Tongue (tissue), 2 donors: ENCODE results near the gene RPS16. TPM values are rescaled to one million over a fixed set of nuclear protein-coding genes. Genes with fewer than 3 reads are reported as not detected.
A peak's percentile ranks its signal among the peaks of the same experiment; 100 is the strongest.

Experiments
- DNase-seq: peaks from one replicate; pipeline ENCODE4 v3.0.0-alpha.2; 2015
- total RNA-seq: library from RNA; depleted of rRNA; stranded (reverse); fragments of >200 nt; gene quantifications from one replicate; pipeline ENCODE4 v1.2.3, GENCODE V29; 2014

Gene RPS16
- total RNA-seq, 1 donor from 2014 or later = 106 TPM

DNA sequence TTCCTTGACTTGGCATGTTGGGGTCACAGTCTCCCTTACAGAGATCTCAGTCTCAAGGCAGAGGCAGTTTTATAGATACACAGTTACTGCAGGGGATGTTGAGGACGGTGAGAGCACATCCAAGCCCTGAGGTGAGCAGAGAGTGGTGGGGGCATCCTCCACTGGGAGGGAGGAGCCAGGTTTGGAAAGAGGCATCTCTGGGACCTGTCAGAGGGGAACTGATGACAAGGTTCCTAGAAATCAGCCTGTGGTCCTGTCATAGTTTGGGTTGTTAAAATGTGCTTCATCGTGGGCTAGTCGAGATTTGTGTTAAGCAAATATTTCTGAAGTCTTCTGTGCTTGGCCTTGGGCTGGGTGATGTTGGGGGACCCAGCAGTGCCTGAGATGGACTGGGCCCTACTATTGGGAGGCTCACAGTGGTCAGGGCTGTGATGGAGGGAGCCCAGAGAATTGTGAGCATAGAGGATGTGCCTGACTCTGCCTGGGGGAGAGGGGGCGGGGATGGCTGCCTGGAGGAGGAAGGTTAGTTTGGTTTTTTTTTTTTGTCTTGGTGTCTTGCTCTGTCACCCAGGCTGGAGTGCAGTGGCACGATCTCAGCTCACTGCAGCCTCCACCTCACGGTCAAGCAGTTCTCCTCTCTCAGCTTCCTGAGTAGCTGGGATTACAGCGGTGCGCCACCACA, 13.5 kb upstream of the RPS16 start:
- DNase-seq = no peak

DNA sequence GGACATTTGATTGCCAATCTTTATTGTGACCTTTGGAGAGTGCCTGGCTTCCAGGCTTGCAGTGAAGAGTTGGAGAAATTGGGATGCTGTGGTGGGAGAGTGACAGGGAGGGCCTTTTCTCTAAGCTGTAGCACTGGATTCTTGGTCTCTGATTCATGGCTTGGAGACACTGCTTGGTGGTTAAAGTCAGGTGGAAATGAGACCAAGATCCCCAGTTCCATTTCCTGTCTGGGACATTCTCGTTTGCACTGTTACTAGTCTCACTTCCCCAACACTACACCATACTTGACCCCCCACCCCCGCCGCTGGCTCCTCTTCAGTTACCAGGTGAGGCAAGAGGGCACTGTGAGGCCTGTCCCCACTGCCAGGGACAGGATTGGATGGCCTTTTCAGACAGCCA, 12.5 kb upstream of the RPS16 start:
- no peak for DNase-seq

DNA sequence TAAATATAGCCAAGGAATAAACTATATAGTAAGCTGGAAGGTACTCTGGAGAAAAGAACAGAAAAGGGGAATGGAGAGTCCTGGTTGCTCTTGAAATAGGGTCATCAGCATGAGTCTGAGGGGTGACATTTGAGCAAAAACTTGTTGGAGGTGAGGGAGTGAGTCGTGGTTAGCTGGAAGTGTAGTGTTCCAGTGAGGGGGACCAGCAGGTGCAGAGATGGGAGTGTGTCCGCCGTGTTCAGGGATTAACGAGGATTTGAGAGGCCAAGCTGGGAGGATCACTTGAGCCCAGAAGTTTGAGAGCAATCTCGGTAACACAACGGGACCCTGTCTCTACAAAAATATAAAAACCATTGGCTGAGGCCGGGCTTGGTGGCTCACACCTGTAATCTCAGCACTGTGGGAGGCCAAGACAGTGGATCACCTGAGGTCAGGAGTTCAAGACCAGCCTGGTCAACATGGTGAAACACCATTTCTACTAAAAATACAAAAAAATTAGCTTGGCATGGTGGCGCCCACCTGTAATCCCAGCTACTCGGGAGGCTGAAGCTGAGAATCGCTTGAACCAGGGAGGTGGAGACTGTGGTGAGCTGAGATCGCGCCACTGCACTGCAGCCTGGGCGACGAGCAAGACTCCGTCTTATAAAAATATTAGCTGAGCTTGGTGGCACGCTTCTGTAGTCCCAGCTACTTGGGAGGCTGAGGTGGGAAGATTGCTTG, 10.8 kb upstream of the RPS16 start:
- DNase-seq = no peak

- peak; percentile 99 for DNase-seq
Measured at GRCh38 chr19:39445196-39446111, 9.7 kb upstream of the RPS16 start, which contains the start of gene SUPT5H. Gene SUPT5H (plus strand): TSS chr19:39445582. CDS start chr19:39445891, 309 bp downstream.

DNA sequence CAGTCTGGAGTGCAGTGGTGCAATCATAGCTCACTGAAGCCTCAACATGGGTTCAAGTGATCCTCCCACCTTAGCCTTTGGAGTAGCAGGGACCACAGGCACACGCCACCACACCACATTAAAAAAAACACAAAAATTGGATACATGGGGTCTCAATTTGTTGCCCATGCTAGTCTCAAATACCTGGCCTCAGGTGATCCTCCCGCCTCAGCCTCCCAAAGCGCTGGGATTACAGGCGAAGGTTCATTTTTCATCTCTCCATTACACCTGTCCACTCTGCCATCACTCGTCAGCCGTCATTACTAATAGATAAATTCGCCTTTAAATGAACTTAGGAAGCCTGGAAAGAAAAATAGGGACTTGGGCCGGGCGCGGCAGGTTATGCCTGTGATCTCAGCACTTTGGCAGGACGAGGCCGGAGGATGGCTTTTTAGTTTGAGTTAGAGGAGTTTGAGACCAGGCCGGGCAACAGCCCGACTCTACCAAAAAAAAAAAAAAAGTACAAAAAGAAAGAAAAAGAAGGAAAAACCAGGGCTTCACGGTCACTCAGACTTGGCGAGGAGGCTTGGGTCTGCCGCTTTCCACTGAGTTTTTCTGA, 8.9 kb upstream of the RPS16 start:
- DNase-seq = no peak

- DNase-seq = no peak
Measured at GRCh38 chr19:39438270-39438934, 2.7 kb upstream of the RPS16 start.

DNA sequence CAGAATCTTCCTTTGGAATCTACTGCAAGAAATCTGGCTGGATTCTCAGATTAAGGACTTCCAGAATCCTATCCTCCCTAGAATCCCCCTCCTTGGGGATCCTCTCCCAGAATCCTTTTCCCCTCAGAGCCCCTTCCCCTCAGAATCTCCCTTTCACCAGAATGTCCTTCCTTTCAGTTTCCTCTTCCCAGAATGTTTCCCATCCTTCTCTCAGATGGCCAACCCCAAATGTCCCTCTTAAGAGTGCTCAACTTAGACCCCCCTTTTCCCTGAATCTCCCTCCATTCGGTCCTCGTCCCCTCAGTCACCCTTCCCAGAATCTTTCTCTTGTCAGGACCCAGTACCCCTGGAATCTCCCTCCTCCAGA, 584 bp upstream of the RPS16 start:
- DNase-seq = no peak

- DNase-seq = no peak
Measured at GRCh38 chr19:39434123-39435076, 1.3 kb downstream of the RPS16 start.

DNA sequence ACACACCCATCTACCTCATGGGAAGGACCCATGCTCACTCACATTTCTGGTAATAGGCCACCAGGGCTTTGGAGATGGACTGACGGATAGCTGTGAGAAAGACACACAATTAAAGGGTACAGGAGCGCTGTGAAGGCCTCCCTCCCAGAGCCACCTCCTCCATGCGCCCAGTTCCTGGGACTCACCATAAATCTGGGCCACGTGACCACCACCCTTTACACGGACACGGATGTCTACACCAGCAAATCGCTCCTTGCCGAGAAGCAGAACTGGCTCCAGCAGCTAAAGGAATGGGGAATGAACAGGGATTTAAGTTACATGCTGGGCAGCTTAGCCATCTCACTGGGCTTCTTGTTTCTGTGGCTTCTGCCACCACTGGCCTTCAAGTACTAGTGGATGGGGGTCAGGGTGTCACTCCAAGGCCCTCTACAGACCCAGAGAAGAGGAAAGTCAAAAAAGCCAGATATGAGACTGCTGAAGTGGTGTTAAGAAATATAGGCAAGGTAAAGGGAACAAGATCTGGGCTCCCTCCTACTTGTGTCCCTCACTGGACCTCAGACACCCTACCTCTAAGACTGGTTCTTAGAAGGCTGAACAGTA, 2.2 kb downstream of the RPS16 start:
- no peak for DNase-seq

DNA sequence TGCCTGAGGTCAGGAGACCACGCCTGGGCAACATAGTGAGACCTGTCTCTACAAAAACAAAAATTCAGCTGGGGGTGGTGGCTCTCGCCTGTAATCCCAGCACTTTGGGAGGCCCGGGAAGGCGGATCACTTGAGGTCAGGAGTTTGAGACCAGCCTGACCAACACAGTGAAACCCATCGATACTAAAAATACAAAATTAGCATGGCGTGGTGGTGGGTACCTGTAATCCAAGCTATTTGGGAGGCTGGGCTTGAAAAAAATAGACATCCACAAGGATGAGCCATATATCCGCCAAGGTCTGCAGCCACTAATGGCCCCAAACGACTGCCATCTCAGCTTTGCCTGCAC, 3.1 kb downstream of the RPS16 start:
- DNase-seq = no peak

- no peak for DNase-seq
Measured at GRCh38 chr19:39430675-39431593, 4.8 kb downstream of the RPS16 start.

- DNase-seq = peak; percentile 94
Measured at GRCh38 chr19:39428283-39429112, 7.3 kb downstream of the RPS16 start.

- DNase-seq = no peak
Measured at GRCh38 chr19:39427707-39428106, 8.0 kb downstream of the RPS16 start.

- DNase-seq = no peak
Measured at GRCh38 chr19:39426170-39426569, 9.6 kb downstream of the RPS16 start.

- no peak for DNase-seq
Measured at GRCh38 chr19:39425744-39426143, 10.0 kb downstream of the RPS16 start.

GRCh38 chr19:39424934-39425333, 10.8 kb downstream of the RPS16 start:
- no peak for DNase-seq

GRCh38 chr19:39423258-39424086, 12.3 kb downstream of the RPS16 start:
- DNase-seq = no peak
